HEK293 (cell line): ENCODE measurements around the gene PRR5.

ENCODE experiments used
- BCL11A ChIP-seq: fragments of 450-650 bp; formaldehyde crosslinking; IDR thresholded peaks from 2 replicates; pipeline ENCODE4 v1.5.1; 2016; ENCODE audit warnings: low read depth, missing biosample characterization, missing genetic modification characterization
- EGR2 ChIP-seq: fragments of 450-650 bp; formaldehyde crosslinking; IDR thresholded peaks from 2 replicates; pipeline ENCODE4 v1.5.1; 2016; ENCODE audit warnings: low read depth, missing biosample characterization, missing genetic modification characterization
- FEZF1 ChIP-seq: fragments of 450-650 bp; formaldehyde crosslinking; IDR thresholded peaks from 2 replicates; pipeline ENCODE4 v1.5.1; 2016; ENCODE audit warnings: missing biosample characterization, missing genetic modification characterization
- GLIS2 ChIP-seq: fragments of 450-650 bp; formaldehyde crosslinking; IDR thresholded peaks from 2 replicates; pipeline ENCODE4 v1.5.1; 2016; ENCODE audit warnings: missing biosample characterization, missing genetic modification characterization
- IKZF3 ChIP-seq: fragments of 450-650 bp; IDR thresholded peaks from 2 replicates; pipeline ENCODE4 v1.5.0; 2018; ENCODE audit warnings: missing biosample characterization, mild to moderate bottlenecking, missing genetic modification characterization, moderate library complexity
- KLF7 ChIP-seq: fragments of 450-650 bp; formaldehyde crosslinking; IDR thresholded peaks from 2 replicates; pipeline ENCODE4 v1.5.1; 2016; ENCODE audit warnings: missing biosample characterization, missing genetic modification characterization, borderline replicate concordance
- KLF9 ChIP-seq: fragments of 450-650 bp; formaldehyde crosslinking; IDR thresholded peaks from 2 replicates; pipeline ENCODE4 v1.5.1; 2016; ENCODE audit warnings: missing biosample characterization, missing genetic modification characterization, low read depth
- TRIM28 ChIP-seq: IDR thresholded peaks from 2 replicates; pipeline ENCODE4 v1.6.1; 2011; ENCODE audit warnings: low read length, control low read depth, borderline replicate concordance
- ZBTB48 ChIP-seq: fragments of 450-650 bp; formaldehyde crosslinking; IDR thresholded peaks from 2 replicates; pipeline ENCODE4 v1.5.1; 2016; ENCODE audit warnings: missing biosample characterization, missing genetic modification characterization
- ZFHX2 ChIP-seq: fragments of 450-650 bp; formaldehyde crosslinking; conservative IDR thresholded peaks from 2 replicates; pipeline ENCODE4 v1.5.1; 2016; ENCODE audit warnings: missing biosample characterization, missing genetic modification characterization
- ZFP37 ChIP-seq: fragments of 450-650 bp; formaldehyde crosslinking; IDR thresholded peaks from 2 replicates; pipeline ENCODE4 v1.5.1; 2016; ENCODE audit warnings: missing biosample characterization, missing genetic modification characterization
- ZFP69B ChIP-seq: fragments of 450-650 bp; formaldehyde crosslinking; IDR thresholded peaks from 2 replicates; pipeline ENCODE4 v1.5.1; 2016; ENCODE audit warnings: missing biosample characterization, missing genetic modification characterization
- ZNF114 ChIP-seq: fragments of 450-650 bp; formaldehyde crosslinking; IDR thresholded peaks from 2 replicates; pipeline ENCODE4 v1.5.0; 2017; ENCODE audit warnings: missing biosample characterization, missing genetic modification characterization
- ZNF121 ChIP-seq: fragments of 450-650 bp; formaldehyde crosslinking; IDR thresholded peaks from 2 replicates; pipeline ENCODE4 v1.5.1; 2016; ENCODE audit warnings: missing biosample characterization, missing genetic modification characterization
- ZNF148 ChIP-seq: fragments of 450-650 bp; formaldehyde crosslinking; IDR thresholded peaks from 2 replicates; pipeline ENCODE4 v1.5.0; 2017; ENCODE audit warnings: missing biosample characterization, missing genetic modification characterization, borderline replicate concordance
- ZNF155 ChIP-seq: fragments of 450-650 bp; formaldehyde crosslinking; IDR thresholded peaks from 2 replicates; pipeline ENCODE4 v1.5.1; 2016; ENCODE audit warnings: missing biosample characterization, missing genetic modification characterization
- ZNF184 ChIP-seq: fragments of 450-650 bp; IDR thresholded peaks from 2 replicates; pipeline ENCODE4 v1.5.1; 2018; ENCODE audit warnings: missing biosample characterization, mild to moderate bottlenecking, missing genetic modification characterization
- ZNF266 ChIP-seq: fragments of 450-650 bp; formaldehyde crosslinking; IDR thresholded peaks from 2 replicates; pipeline ENCODE4 v1.5.1; 2016; ENCODE audit warnings: missing biosample characterization, missing genetic modification characterization, low read depth
- ZNF324 ChIP-seq: fragments of 450-650 bp; formaldehyde crosslinking; IDR thresholded peaks from 2 replicates; pipeline ENCODE4 v1.5.1; 2016; ENCODE audit warnings: missing biosample characterization, missing genetic modification characterization
- ZNF366 ChIP-seq: fragments of 450-650 bp; formaldehyde crosslinking; conservative IDR thresholded peaks from 2 replicates; pipeline ENCODE4 v1.5.1; 2016; ENCODE audit warnings: missing biosample characterization, missing genetic modification characterization
- ZNF37A ChIP-seq: fragments of 450-650 bp; IDR thresholded peaks from 2 replicates; pipeline ENCODE4 v1.5.1; 2018; ENCODE audit warnings: missing biosample characterization, missing genetic modification characterization
- ZNF510 ChIP-seq: fragments of 450-650 bp; formaldehyde crosslinking; IDR thresholded peaks from 2 replicates; pipeline ENCODE4 v1.5.1; 2018; ENCODE audit warnings: mild to moderate bottlenecking, missing genetic modification characterization, missing biosample characterization; ENCODE audit not compliant: insufficient replicate concordance
- ZNF521 ChIP-seq: fragments of 450-650 bp; formaldehyde crosslinking; IDR thresholded peaks from 2 replicates; pipeline ENCODE4 v1.5.1; 2017; ENCODE audit warnings: missing biosample characterization, mild to moderate bottlenecking, missing genetic modification characterization
- ZNF530 ChIP-seq: fragments of 450-650 bp; formaldehyde crosslinking; IDR thresholded peaks from 2 replicates; pipeline ENCODE4 v1.5.1; 2016; ENCODE audit warnings: low read depth, missing biosample characterization, missing genetic modification characterization
- ZNF596 ChIP-seq: fragments of 450-650 bp; IDR thresholded peaks from 2 replicates; pipeline ENCODE4 v1.5.0; 2018; ENCODE audit warnings: missing biosample characterization, mild to moderate bottlenecking, missing genetic modification characterization, moderate library complexity
- ZNF626 ChIP-seq: fragments of 450-650 bp; sonication (Bioruptor Pico); formaldehyde crosslinking; IDR thresholded peaks from 2 replicates; pipeline ENCODE4 v1.5.1; 2018; ENCODE audit warnings: missing biosample characterization, missing genetic modification characterization, inconsistent platforms
- ZNF658 ChIP-seq: fragments of 450-650 bp; formaldehyde crosslinking; IDR thresholded peaks from 2 replicates; pipeline ENCODE4; 2016; ENCODE audit warnings: missing biosample characterization, missing genetic modification characterization
- ZNF692 ChIP-seq: fragments of 450-650 bp; formaldehyde crosslinking; IDR thresholded peaks from 2 replicates; pipeline ENCODE4 v1.5.1; 2016; ENCODE audit warnings: missing biosample characterization, missing genetic modification characterization
- ZNF768 ChIP-seq: fragments of 450-650 bp; formaldehyde crosslinking; IDR thresholded peaks from 2 replicates; pipeline ENCODE4 v1.5.1; 2018; ENCODE audit warnings: missing biosample characterization, mild to moderate bottlenecking, missing genetic modification characterization
- ZNF792 ChIP-seq: fragments of 450-650 bp; formaldehyde crosslinking; IDR thresholded peaks from 2 replicates; pipeline ENCODE4 v1.5.1; 2016; ENCODE audit warnings: missing biosample characterization, missing genetic modification characterization
- TF ChIP-seq, protein P1 (sequence below): IDR thresholded peaks from 2 replicates; pipeline ENCODE4 v1.6.1; 2011; ENCODE audit warnings: mild to moderate bottlenecking, low read depth, low read length, borderline replicate concordance
- TF ChIP-seq, protein P2 (sequence below): fragments of 450-650 bp; formaldehyde crosslinking; IDR thresholded peaks from 2 replicates; pipeline ENCODE4 v1.5.1; 2016; ENCODE audit warnings: missing biosample characterization, missing genetic modification characterization
- TF ChIP-seq, protein P3 (sequence below): fragments of 450-650 bp; formaldehyde crosslinking; IDR thresholded peaks from 2 replicates; pipeline ENCODE4 v1.5.1; 2017; ENCODE audit warnings: missing biosample characterization, mild to moderate bottlenecking, missing genetic modification characterization, moderate library complexity

PRR5 gene

DNA sequence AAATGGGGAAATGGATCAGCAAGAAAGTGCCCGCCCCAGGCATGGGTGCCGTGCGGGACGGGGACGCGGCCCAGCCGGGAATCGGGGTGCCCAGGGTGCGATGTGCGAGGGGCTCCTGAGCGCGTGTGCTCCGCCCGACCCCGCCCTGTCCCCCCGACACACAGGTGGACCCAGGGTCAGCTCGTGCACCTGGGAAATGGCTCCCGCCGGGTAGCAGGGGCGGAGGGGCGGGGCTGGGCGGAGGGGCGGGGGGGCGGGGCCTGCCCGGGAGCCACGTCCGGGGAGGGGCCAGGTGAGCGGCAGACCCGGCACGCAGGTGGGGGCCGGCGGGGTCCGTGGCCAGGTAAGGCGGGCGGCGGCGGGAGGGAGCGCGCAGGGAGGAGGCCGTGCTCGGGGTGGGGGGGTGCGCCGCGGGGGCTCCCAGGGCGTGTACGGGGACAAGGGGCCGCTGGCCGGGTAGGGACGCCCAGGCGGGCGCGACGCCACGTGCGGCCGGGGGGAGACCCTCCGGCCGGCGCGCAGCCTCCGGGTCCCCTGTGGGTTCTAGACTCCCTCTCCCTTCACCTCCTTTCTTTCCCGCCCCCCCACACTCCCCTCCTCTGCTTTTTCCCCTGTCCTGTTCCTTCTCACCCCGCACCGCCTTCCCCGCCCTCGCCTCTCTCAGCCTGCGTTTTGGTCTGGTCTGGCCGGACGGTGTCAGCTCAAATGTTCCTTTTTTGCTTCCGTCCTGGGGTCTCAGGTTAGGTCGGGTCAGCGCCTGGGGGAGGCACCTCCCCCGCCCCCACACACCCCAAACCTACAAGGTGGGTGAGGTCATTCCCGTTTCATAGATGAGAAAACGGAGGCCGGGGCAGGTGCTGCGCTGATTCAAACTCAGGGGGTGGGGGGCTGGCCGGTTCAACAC lies 50.5 kb downstream of the PRR5 start, which contains the start of gene ARHGAP8 (continued):
- TF ChIP-seq ZNF121 (tag by site-specific recombination) (no peak), ZNF148 (tag by site-specific recombination) (no peak), ZBTB48 (tag by site-specific recombination) (no peak), ZNF658 (tag by site-specific recombination) (no peak), ZNF37A (no peak), ZNF626 (no peak), KLF7 (tag by site-specific recombination) (no peak), KLF9 (no peak), BCL11A (no peak), ZNF155 (tag by site-specific recombination) (no peak), ZNF366 (tag by site-specific recombination) (no peak), EGR2 (tag by site-specific recombination) (peak; percentile 90), FEZF1 (tag by site-specific recombination) (no peak), ZFP69B (tag by site-specific recombination) (no peak), ZNF266 (tag by site-specific recombination) (no peak), ZNF521 (tag by site-specific recombination) (no peak), ZNF530 (tag by site-specific recombination) (no peak), ZNF692 (no peak), ZNF510 (tag by site-specific recombination) (no peak), ZNF768 (tag by site-specific recombination) (no peak), ZFP37 (no peak), ZFHX2 (tag by site-specific recombination) (peak; percentile 85), ZNF114 (tag by site-specific recombination) (no peak), ZNF792 (tag by site-specific recombination) (no peak), IKZF3 (tag by site-specific recombination) (no peak), ZNF324 (tag by site-specific recombination) (no peak), GLIS2 (tag by site-specific recombination) (peak; percentile 44; the same call in 1 of the 2 replicates), TRIM28 (no peak), ZNF596 (tag by site-specific recombination) (no peak), ZNF184 (tag by site-specific recombination) (no peak)
- TF ChIP-seq, protein P1, sequence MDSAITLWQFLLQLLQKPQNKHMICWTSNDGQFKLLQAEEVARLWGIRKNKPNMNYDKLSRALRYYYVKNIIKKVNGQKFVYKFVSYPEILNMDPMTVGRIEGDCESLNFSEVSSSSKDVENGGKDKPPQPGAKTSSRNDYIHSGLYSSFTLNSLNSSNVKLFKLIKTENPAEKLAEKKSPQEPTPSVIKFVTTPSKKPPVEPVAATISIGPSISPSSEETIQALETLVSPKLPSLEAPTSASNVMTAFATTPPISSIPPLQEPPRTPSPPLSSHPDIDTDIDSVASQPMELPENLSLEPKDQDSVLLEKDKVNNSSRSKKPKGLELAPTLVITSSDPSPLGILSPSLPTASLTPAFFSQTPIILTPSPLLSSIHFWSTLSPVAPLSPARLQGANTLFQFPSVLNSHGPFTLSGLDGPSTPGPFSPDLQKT, result no peak
- TF ChIP-seq, protein P2, sequence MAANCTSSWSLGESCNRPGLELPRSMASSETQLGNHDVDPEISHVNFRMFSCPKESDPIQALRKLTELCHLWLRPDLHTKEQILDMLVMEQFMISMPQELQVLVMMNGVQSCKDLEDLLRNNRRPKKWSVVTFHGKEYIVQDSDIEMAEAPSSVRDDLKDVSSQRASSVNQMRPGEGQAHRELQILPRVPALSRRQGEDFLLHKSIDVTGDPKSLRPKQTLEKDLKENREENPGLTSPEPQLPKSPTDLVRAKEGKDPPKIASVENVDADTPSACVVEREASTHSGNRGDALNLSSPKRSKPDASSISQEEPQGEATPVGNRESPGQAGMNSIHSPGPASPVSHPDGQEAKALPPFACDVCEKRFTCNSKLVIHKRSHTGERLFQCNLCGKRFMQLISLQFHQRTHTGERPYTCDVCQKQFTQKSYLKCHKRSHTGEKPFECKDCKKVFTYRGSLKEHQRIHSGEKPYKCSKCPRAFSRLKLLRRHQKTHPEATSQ (tag by site-specific recombination), result no peak
- TF ChIP-seq, protein P3, sequence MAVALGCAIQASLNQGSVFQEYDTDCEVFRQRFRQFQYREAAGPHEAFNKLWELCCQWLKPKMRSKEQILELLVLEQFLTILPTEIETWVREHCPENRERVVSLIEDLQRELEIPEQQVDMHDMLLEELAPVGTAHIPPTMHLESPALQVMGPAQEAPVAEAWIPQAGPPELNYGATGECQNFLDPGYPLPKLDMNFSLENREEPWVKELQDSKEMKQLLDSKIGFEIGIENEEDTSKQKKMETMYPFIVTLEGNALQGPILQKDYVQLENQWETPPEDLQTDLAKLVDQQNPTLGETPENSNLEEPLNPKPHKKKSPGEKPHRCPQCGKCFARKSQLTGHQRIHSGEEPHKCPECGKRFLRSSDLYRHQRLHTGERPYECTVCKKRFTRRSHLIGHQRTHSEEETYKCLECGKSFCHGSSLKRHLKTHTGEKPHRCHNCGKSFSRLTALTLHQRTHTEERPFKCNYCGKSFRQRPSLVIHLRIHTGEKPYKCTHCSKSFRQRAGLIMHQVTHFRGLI (tag by site-specific recombination), result no peak
